ENCODE data around the gene ABI2.

- TF ChIP-seq CTCF (IDR thresholded peaks at IDR 0.05) (no peak), EP300 (IDR thresholded peaks at IDR 0.05) (no peak)
Observed at GRCh38 chr2:203469546-203469945, 141.4 kb downstream of the ABI2 start.
